ENCODE measurements around the gene SLX9.

The SLX9 gene

GRCh38 chr21:44996501-44996921, 56.7 kb downstream of the SLX9 start:
- DNase-seq (ENCODE audit: low read depth): no peak
- TF ChIP-seq CTCF (IDR thresholded peaks at IDR 0.05; ENCODE audit: control insufficient read depth, extremely low read depth, insufficient read depth): no peak
- H3K4me3 ChIP-seq (ENCODE audit: low read depth, low read length): no peak overlapping the region

GRCh38 chr21:44996983-44997936, 57.4 kb downstream of the SLX9 start:
- H3K4me3 ChIP-seq (ENCODE audit: low read depth, low read length): no peak overlapping the region
- no peak for DNase-seq (ENCODE audit: low read depth)

GRCh38 chr21:44998086-44998620, 58.3 kb downstream of the SLX9 start:
- H3K4me3 ChIP-seq (ENCODE audit: low read depth, low read length): no peak overlapping the region
- DNase-seq (ENCODE audit: low read depth): no peak
- TF ChIP-seq CTCF (IDR thresholded peaks at IDR 0.05; ENCODE audit: control insufficient read depth, extremely low read depth, insufficient read depth): no peak

More at GRCh38 chr21:44996983-44997936, 57.4 kb downstream of the SLX9 start:
- no peak for TF ChIP-seq CTCF (IDR thresholded peaks at IDR 0.05; ENCODE audit: control insufficient read depth, extremely low read depth, insufficient read depth)

- DNase-seq (ENCODE audit: low read depth): no peak
- TF ChIP-seq CTCF (IDR thresholded peaks at IDR 0.05; ENCODE audit: control insufficient read depth, extremely low read depth, insufficient read depth): no peak
- H3K4me3 ChIP-seq (ENCODE audit: low read depth, low read length): no peak overlapping the region
These were observed 59.0 kb downstream of the SLX9 start for GRCh38 chr21:44998621-44999427.

GRCh38 chr21:44999428-44999971, 59.7 kb downstream of the SLX9 start:
- DNase-seq (ENCODE audit: low read depth): no peak
- no peak overlapping the region for H3K4me3 ChIP-seq (ENCODE audit: low read depth, low read length)
- no peak for TF ChIP-seq CTCF (IDR thresholded peaks at IDR 0.05; ENCODE audit: control insufficient read depth, extremely low read depth, insufficient read depth)

- peak; percentile 18 for DNase-seq (ENCODE audit: low read depth)
- TF ChIP-seq CTCF (IDR thresholded peaks at IDR 0.05; ENCODE audit: control insufficient read depth, extremely low read depth, insufficient read depth): no peak
- no peak overlapping the region for H3K4me3 ChIP-seq (ENCODE audit: low read depth, low read length)
These were observed 60.3 kb downstream of the SLX9 start for GRCh38 chr21:44999972-45000636.

All from LNCaP clone FGC (cell line).